GM19025 (cell line): ENCODE data around the gene DEPP1.

ENCODE experiments used
- ATAC-seq: cut with Tn5 transposase; IDR thresholded peaks from one replicate; pipeline ENCODE4 v1.9.1; 2021; ENCODE audit warnings: mild to moderate bottlenecking, low read depth, moderate library complexity; ENCODE audit not compliant: unreplicated experiment

DEPP1 gene

GRCh38 chr10:44968500-44969400 lies 9.9 kb downstream of the DEPP1 start:
- ATAC-seq: no peak

DNA sequence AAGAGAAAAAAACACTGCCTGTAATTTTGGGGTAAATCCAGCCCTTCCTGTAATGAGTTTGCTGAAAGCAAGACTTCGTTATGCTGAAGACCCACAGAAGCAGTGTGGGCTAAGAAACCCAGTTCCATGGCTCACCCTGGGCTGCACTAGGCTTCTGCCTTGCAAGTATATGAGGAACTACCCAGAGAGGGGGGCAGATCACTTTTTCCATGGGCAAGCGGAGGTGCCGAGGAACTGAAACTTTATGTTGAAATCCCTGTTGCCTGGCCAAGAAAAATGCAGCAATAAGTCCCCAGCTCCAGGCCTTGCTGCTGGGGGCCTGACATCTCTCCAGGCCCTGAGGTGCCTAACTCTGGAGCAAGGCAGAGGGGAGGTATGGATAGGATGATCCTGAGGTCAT lies 10.5 kb downstream of the DEPP1 start:
- no peak for ATAC-seq

GRCh38 chr10:44967616-44968015 lies 11.0 kb downstream of the DEPP1 start:
- no peak for ATAC-seq

- ATAC-seq: no peak
Measured at GRCh38 chr10:44966816-44967509, 11.6 kb downstream of the DEPP1 start.

GRCh38 chr10:44966129-44966815 lies 12.3 kb downstream of the DEPP1 start:
- peak; percentile 33 for ATAC-seq

DNA sequence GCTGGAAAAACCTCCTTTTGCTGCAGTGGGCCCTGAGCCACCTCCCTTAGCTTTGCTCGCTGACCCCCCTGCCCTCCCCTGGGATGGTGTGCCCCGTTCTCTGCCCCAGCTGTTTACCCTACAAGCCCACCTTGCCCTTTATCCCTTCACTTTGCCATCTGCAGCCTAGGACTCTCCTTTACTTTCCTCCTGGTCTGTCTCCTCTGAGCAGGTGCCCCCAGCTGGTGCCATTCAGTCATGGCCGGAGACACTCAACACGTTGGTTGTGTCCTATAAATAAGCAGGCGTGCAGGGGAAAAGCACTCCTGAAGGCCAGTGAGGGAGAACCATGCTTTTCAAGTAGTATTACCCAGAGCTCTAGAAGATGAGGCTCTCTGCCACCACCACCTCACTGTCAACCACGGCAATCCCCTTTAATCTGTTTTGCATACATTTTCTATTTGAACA lies 12.9 kb downstream of the DEPP1 start:
- peak; percentile 34 for ATAC-seq

- no peak for ATAC-seq
Measured at GRCh38 chr10:44965104-44965503, 13.5 kb downstream of the DEPP1 start.

- no peak for ATAC-seq
Measured at GRCh38 chr10:44963772-44964633, 14.6 kb downstream of the DEPP1 start.

DNA sequence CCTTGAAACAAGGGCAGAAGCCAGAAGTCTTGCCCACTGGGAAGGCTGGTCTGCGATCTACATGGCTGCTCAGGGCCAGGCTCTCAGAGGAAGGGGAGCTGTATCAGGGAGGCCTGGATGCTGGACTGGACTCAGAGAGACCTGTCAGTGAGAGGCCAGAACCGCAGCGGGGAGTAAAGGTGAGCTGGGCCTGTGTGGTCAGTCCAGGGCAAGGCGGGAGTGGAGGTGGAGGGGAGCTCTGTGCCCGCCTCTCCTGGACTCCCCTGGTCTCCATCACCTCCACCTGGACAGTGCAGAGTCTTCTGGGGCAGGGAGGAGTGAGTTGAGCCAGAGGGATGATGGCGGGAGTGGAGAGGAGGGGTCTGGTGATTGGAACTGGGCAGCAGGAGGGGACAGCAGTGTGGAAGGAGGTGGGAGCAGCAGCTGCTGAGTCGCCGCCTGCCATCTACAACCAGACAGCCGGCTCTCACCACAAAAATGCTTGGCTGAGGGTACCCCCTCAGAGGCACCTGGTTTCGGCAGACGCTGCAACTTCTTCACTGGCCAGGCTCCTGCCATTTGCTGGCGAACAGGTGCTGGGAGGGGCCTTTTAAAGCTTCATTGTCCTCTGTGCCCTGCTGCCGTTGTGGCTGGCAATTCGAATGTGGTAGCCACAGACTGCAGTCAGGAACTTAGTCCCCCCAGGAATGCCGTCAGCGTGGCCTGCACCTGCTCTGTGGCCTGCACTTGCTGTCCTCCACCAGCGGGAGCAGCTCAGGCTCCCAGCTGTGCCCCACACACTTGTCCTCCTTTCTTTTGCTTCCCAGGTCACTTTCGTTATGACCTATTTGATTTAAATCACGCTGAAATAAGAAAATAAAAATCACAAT lies 15.5 kb downstream of the DEPP1 start:
- ATAC-seq: no peak

DNA sequence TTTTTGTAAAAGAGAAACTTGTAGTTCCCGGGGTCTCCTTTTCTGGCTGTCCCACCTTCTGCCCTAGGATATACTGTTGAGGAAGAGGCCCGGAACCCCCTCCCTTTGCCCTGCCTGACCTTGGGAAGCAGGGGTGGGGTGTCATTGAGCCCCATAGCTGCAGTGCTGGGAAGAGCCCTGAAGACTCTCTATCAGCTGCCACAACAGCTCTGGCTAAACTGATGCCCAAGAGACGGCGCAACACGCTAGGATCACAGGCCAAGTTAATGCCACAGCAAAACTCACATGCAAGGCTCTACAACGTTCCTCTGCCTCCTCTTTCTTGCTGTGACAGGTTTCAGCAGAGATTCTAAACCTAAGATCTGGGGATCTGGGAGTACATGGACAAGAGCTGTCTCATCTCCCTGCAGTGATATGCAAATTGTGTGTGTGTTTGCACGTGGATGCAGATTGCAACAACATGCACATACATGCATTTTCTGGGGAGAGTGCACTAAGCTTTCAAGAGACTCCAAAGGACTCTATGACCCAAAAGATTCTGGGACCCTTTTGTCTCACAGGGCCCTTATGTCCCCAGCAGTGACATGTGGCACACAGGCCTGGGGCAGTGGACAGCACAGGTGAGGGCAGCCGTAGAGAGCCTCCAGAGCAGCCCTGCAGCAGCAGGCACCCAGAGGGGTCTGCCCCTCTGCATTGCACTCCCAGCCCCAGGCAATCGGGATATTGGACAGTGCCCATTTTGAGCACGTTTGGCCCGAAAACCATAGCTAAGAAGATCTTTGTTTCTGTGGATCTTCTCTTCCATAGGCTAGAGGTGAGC lies 16.5 kb downstream of the DEPP1 start:
- no peak for ATAC-seq

GRCh38 chr10:44961230-44961571 lies 17.4 kb downstream of the DEPP1 start:
- ATAC-seq: no peak

- ATAC-seq: no peak
Measured at GRCh38 chr10:44960482-44961229, 18.0 kb downstream of the DEPP1 start.

DNA sequence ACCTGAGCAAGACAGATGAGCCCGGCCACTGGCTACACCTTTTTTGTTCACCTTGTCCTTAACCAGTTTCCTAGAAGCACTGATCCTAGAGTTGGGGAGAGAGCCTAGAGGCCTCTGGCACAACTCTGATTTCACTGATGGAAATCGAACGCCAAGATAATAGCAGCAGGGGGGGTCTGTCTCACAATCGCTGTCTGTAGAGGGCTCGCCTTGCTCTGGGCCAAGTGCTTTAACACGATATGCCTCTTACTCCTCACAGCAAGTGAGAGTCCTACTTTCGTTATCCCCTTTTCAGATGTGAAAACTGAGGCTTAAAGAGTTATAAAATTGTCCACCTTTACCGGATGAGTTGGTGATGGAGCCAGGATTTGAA lies 18.5 kb downstream of the DEPP1 start:
- no peak for ATAC-seq

- ATAC-seq: peak; percentile 94
Measured at GRCh38 chr10:44959247-44960087, 19.1 kb downstream of the DEPP1 start, which contains the start of gene RASSF4. Gene RASSF4 (plus strand): TSS chr10:44959802. CDS start chr10:44970203, 10,401 bp downstream.

GRCh38 chr10:44958898-44959246 lies 19.7 kb downstream of the DEPP1 start:
- no peak for ATAC-seq

DNA sequence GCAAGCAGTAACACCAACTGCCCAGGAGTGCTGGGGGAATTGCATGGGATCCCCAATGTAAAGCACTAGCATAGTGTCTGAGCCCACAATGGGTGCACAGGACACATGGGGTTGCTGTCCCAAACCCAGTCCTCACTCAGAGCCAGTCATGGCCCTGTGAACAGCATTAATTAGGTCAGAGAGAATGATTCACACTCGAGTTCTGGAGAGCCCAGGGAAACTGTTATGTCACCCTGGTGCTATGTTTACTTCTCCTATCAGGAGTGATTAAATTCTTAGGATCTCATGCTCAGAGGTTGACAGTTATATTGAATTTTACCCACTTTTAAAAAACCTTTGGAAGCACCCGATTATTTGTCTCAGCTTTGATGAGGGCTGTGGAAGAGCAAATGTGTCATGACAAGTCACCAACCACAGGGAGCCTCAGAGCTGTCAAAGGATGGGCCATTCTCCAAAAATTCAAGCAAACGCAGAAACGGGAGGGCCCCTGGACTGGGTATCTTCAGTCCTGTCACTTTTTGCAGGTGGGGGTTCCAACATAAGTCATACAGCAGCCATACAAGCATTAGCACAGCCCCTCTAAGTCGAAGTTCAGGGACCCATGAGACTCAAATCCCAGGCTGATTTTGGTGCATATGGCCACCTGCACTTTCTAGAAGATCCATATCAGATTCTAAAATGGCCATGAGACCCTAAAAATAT lies 20.3 kb downstream of the DEPP1 start:
- ATAC-seq: no peak
